Stimulated activated CD8-positive, alpha-beta memory T cell treated with anti-CD3 and anti-CD28 coated beads, Interleukin-4, amount 100 ng/mL, for 4 hours (primary cell): Measurements from ENCODE around the gene SCAI.
"Not testable (repeated sequence)": the region's sequence is repeated elsewhere in the genome, so short reads cannot be mapped to it uniquely, and the experiment has no call there.

ENCODE experiments used
- DNase-seq, 2 donors: peaks; one replicate each; pipeline ENCODE4 v3.0.0-alpha.2; 2020; ENCODE audit warnings: low read depth in 2 of 2, low spot score in 1 of 2

Gene SCAI

GRCh38 chr9:125143377-125144090 lies at the start of gene SCAI:
SCAI (minus strand) TSS chr9:125143528; CDS start chr9:125143437, 91 bp downstream.
- peak; percentile 95 to 96 for DNase-seq

- no peak for DNase-seq
Measured at GRCh38 chr9:125190361-125190801, 47.1 kb upstream of the SCAI start.

DNA sequence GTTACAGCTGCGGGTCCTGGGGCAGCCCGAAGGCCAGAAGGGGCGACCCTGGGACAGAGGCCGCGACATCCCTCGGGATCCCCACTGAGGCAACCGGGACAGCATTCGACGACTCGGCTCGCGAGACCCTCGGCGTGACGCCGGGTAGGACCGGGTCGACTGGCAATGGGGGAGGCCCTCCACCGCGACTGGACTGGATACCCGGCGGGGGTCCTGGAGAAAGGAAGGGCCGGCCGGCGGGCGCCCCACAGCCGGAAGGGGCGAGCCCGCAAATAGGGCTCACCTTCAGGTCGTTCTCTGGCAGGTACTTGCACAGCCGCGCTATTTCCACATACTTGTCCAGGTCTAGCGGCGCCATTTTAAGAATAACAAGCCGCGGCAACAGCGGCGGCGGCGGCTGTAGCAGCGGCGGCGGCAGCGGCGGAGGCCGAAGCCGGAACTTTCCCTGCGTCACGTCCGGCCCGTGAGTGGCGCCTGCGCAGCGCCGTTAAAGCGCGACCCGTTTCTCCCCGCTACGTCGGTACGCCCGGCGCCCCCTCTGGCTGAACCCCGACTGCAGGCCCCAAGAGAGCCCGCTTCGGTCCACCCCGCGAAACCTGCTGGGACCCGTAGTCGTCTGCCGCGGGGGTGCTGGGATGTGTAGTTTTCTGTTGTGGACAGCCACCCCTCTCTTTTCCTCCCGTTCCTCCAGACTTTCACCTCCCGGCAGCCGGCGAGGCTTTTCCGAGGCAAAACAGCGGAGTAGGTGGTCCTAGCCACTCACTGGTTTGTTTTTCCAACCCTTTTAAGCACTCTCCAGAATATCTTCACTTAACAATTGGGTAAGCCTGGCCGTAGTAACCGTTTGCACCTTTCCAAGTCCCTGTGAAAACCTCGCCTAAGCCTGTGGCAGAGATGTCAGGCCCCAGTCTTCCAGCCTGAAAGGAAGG lies 46.3 kb upstream of the SCAI start, which contains the start of gene PPP6C:
Gene PPP6C (minus strand): TSS at position 443 of the 929 bp plus-strand sequence. CDS start 85 bp downstream, at position 358.
- DNase-seq = peak; percentile 92 to 93

DNA sequence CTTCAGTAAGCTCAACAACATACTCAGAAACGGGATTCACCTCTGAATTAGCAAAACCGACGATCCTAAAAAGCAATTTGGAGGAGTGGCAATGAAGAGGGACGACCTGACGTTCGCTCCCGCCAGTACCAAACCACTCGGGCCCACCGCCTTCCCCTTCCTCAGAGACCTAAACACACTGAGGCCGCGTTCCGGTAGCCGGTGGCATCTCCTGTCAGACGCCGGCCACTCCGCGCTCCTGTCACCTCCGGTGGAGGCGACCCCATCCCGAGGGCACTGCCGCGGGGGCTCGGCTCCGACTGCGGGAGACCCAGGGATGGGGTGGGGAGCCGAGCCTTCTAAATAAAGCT lies 45.7 kb upstream of the SCAI start:
- DNase-seq = no peak

DNA sequence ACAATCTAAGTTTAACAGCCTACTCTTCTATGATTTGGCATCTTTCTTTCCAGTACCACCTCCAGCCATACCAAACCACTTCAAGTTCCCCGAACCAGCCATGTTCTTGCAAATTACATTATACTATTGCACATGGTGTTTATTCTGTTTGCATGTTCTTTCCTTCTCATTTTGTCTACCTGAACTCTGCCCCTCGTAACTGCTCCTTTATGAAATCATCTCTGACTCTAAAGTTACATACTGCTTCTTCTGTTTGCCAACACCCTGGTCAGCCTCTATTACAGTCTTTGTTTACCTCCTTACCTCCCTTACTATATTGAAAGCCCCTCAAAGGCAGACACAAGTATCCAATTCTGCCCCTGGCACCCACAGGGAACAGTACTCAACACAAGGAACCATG lies 40.2 kb upstream of the SCAI start:
- no peak for DNase-seq

- DNase-seq = no peak
Measured at GRCh38 chr9:125183054-125183453, 39.7 kb upstream of the SCAI start.

- DNase-seq = not testable (repeated sequence)
Measured at GRCh38 chr9:125181756-125182155, 38.4 kb upstream of the SCAI start.

GRCh38 chr9:125180876-125181275 lies 37.5 kb upstream of the SCAI start:
- no peak for DNase-seq

DNA sequence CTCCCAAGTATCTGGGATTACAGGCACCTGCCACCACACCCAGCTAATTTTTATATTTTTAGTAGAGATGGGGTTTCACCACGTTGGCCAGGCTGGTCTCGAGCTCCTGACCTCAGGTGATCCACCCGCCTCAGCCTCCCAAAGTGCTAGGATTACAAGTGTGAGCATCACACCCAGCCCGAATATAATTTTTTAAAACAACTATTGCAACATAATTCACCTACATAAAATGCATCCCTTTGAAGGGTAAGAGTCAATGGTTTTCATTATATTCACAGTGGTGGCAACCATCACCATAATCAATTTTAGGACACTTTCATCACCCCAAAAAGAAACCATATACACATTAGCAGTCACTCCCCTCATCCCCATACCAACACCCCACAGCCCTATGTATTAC lies 36.4 kb upstream of the SCAI start:
- not testable (repeated sequence) for DNase-seq

DNA sequence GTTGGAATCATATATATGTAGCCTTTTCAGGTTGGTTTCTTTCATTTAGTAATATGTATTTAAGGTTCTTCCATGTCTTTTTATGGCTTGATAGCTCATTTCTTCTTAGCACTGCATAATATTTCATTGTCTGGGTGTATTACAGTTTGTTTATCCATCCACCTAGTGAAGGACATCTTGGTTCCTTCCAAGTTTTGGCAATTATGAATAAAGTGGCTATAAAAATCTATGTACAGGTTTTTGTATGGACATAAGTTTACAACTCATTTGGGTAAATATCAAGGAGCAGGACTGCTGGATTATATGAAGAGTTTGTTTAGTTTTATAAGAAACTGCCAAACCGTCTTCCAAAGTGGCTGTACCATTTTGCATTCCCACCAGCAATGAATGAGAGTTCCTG lies 34.6 kb upstream of the SCAI start:
- no peak for DNase-seq

- DNase-seq = no peak
Measured at GRCh38 chr9:125176636-125177035, 33.3 kb upstream of the SCAI start.

GRCh38 chr9:125172031-125172755 lies 28.9 kb upstream of the SCAI start:
- no peak for DNase-seq

DNA sequence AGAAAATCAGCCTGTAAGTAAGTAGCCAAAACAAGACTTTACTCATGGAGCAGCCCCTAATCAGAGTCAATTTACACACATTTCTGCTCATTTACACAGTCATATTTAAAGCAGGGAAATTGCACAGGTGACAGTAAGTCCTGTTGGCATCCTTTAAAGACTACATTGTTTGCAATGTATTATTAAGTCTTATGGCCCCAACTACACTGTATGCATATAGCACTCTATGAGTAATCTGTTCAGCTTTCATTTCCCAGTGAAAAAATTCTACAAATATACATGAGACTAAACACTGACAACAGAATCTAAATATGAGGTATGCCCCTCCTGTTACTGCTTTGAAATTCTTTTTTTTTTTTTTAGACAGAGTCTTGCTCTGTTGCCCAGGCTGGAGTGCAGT lies 26.6 kb upstream of the SCAI start:
- DNase-seq = no peak

DNA sequence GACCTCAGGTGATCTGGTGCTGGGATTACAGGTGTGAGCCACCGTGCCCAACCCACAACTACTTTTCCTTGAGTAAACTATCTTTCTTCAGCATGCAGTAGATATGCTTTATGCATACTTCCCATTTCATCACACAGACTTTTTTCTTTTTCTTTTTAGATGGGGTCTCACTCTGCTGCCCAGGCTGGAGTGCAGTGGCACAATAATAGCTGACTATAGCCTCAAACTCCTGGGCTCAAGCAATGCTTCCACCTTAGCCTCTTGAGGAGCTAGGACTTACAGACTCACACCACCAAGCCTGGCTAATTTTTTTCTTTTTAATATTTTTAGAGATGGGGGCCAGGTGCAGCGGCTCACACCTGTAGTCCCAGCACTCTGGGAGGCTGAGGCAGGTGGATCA lies 23.4 kb upstream of the SCAI start:
- DNase-seq = no peak

DNA sequence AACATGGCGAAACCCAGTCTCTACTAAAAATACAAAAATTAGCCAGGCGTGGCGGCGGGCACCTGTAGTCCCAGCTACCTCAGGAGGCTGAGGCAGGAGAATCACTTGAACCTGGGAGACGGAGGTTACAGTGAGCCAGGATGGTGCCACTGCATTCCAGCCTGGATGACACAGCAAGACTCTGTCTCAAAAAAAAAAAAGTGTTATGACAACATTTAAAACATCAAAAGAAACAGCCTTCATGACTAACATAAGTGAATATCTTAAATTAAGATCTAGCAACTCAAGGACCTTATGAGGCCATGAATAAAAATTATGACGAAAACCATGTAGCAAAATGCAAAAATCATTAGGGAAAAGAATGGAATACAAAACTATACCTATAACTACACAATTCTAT lies 19.6 kb upstream of the SCAI start:
- not testable (repeated sequence) for DNase-seq

GRCh38 chr9:125161284-125161918 lies 18.1 kb upstream of the SCAI start:
- no peak for DNase-seq

- no peak for DNase-seq
Measured at GRCh38 chr9:125160750-125161149, 17.4 kb upstream of the SCAI start.

GRCh38 chr9:125156551-125156950 lies 13.2 kb upstream of the SCAI start:
- DNase-seq = no peak

- no peak for DNase-seq
Measured at GRCh38 chr9:125153712-125154367, 10.5 kb upstream of the SCAI start.

GRCh38 chr9:125151730-125152129 lies 8.4 kb upstream of the SCAI start:
- no peak for DNase-seq
